Coronary artery (tissue), 2 donors: Measurements from ENCODE around the gene ABLIM2.

Source experiments
- DNase-seq: peaks from one replicate; pipeline ENCODE4 v3.0.0-alpha.2; 2017; ENCODE audit warnings: low spot score
- H3K27ac ChIP-seq, 2 donors: fragments of 200-600 bp; sonication (generic); one replicate each; pipeline ENCODE4 v1.5.1; 2016 to 2019
- H3K4me3 ChIP-seq: fragments of 200-600 bp; sonication (generic); 2 replicates; pipeline ENCODE4 v1.5.1; 2016; ENCODE audit warnings: mild to moderate bottlenecking, moderate library complexity
- CTCF ChIP-seq: fragments of 200-600 bp; sonication (generic); IDR thresholded peaks from one replicate; pipeline ENCODE4 v1.5.1; 2019; ENCODE audit warnings: antibody characterized with exemption

The ABLIM2 gene

DNA sequence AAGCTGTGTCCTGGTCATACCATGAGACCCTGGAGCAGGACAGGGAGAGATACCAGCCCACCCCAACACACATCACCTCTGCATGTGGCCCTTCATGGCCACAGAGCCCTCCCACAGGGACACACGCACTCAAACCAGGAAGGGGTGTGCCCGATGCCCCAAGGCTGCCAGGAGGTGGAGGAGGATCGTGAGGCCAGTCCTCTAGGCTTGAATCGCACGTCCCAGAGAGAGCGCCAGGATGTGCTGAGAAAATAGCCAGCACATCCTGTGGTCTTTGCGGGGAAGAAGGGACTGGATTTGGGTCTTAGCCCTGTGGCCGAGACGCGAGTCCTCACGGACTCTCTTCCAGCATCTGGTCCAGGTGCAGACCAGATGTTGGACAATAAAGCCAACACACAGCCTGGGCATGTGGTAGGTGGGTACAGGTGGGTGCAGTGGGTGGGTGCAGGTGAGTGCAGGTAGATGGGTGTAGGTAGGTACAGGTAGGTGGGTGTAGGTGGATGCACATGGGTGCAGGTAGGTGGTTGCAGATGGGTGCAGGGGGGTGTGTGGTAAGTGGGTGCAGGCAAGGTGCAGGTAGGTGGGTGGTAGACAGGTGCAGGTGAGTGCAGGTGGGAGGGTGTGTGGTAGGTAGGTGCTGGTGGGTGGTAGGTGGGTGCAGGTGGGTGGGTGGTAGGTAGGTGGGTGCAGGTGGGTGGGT is 124.6 kb downstream of the ABLIM2 start:
- DNase-seq, result no peak
- Histone ChIP-seq H3K27ac (no peak overlapping the region), H3K4me3 (no peak overlapping the region)
- TF ChIP-seq CTCF, result no peak

- Histone ChIP-seq H3K4me3 (no peak overlapping the region), H3K27ac (no peak overlapping the region)
- DNase-seq, result no peak
- no peak for TF ChIP-seq CTCF
Observed at GRCh38 chr4:8033067-8033755, 125.4 kb downstream of the ABLIM2 start.

DNA sequence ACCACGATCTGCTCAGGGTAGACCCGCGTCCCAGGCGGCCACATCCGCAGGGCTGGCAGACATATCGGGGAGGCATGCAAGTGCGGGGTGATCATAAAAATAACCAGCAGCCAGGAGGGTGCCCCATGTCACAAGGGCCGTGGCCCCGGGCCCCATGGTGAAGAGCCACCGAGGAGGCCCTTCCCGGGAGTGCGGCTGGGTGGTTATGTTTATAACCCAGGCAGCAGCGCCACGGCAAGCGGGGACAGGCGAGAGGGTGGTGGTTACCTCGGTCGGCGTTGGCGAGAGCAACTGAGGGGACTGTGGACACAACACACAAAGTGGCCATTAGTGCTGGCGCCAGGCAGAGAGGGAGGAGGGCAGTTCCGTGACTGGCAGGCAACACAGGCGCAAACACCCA is 126.2 kb downstream of the ABLIM2 start:
- TF ChIP-seq CTCF, result no peak
- Histone ChIP-seq H3K27ac (no peak overlapping the region), H3K4me3 (no peak overlapping the region)
- DNase-seq, result no peak

DNA sequence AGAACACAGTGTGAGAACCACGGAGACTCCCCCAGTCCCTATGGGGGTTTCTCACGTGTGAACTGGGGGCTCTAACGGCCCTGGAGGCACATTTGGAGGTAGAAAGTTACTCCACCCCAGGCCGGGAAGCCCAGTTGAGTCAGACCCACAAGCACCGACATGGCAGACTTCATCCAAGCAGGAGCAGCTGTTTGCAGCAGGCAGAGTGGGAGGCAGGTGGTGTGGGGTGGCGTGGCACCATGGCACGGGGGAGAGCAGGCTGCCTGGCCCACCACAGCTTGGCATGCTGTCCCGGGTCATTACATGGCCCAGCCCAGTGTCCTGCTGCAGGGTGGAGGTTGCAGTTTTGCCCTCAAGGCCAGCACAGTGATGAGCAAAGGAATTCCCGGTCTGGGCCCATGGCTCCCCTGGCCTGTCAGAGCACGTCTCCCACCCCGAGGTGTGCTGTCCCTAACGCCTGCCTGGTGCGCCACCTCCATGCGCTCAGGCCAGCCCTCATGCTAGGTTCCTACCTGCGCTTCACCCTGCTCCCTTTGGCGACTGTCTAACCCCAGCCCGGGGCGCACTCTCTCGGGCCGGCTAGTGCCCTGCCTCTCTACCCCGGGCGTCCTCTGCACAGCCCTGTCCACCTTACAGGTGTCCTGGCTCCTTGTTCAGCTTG is 128.4 kb downstream of the ABLIM2 start:
- H3K27ac ChIP-seq, result no peak overlapping the region
- no peak overlapping the region for H3K4me3 ChIP-seq
- no peak for DNase-seq
- TF ChIP-seq CTCF, result no peak

DNA sequence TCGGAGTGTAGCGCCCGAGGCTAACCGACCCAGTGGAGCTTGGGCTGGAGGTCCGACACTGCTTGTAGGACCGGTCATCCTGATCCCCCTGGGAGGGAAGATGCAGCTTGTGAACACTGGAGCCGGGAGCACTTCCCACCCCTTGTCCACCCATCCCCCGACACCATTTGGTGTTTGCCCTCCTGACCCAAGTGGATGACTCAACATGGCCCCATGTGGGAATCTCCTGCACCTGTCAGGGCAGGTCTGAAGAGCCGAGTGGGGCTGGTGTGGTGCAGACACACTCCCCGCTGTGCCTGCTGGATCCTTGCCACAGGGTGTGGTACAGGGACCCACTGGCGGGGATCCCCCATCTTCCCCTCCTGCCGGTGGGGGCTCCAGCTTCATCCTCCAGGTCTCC is 128.9 kb downstream of the ABLIM2 start:
- H3K4me3 ChIP-seq, result no peak overlapping the region
- DNase-seq, result no peak
- no peak for TF ChIP-seq CTCF
- no peak overlapping the region for H3K27ac ChIP-seq

- Histone ChIP-seq H3K4me3 (no peak overlapping the region), H3K27ac (no peak overlapping the region)
- no peak for DNase-seq
- no peak for TF ChIP-seq CTCF
Observed at GRCh38 chr4:8028884-8029568, 129.6 kb downstream of the ABLIM2 start.
